ENCODE data around the gene PDZD2. TPM values are rescaled to one million over a fixed set of nuclear protein-coding genes. Genes with fewer than 3 reads are reported as not detected.

PDZD2 gene
- total and polyA plus RNA-seq, 11 donors: 28.3 to 116 (median 80.6) TPM

GRCh38 chr5:31901807-31902530 is 263.0 kb downstream of the PDZD2 start:
- intact Hi-C loops (cut with DNase I): no loop called here
- Histone ChIP-seq H3K27ac (no peak overlapping the region), H3K27me3 (no peaks in the 10 kb centered on the region), H3K4me1 (peaks cover 0 to 11% (median 0%) of the 10 kb centered on the region in 12 donors), H3K36me3 (no peaks in the 10 kb centered on the region), H3K9me3 (peaks cover 0 to 10% (median 0%) of the 10 kb centered on the region in 12 donors), H3K4me3 (no peak overlapping the region)
- WGBS, 4 donors: 78 to 95% (median 90%) methylated on average over 8 of the region's 8 CpGs
- no peak for TF ChIP-seq CTCF (IDR thresholded peaks at IDR 0.05)
- no peak for TF ChIP-seq POLR2A (IDR thresholded peaks at IDR 0.05)
- ATAC-seq: no peak
- no peak for DNase-seq

GRCh38 chr5:31908396-31908795 is 269.5 kb downstream of the PDZD2 start:
- H3K36me3 ChIP-seq: no peaks in the 10 kb centered on the region
- TF ChIP-seq CTCF (IDR thresholded peaks at IDR 0.05) (no peak), POLR2A (IDR thresholded peaks at IDR 0.05) (no peak)
- H3K4me3 ChIP-seq: no peak overlapping the region
- ATAC-seq (no peak), DNase-seq (no peak)
- 96 to 97% (median 96%) methylated on average over 14 of the region's 14 CpGs for WGBS, 4 donors
- H3K9me3 ChIP-seq: no peaks in the 10 kb centered on the region
- peaks cover 0 to 12% (median 0%) of the 10 kb centered on the region in 12 donors for H3K4me1 ChIP-seq
- intact Hi-C loops (cut with DNase I): no loop called here
- no peaks in the 10 kb centered on the region for H3K27me3 ChIP-seq
- no peak overlapping the region for H3K27ac ChIP-seq

- intact Hi-C loops (cut with DNase I): no loop called here
- DNase-seq (no peak), ATAC-seq (no peak)
- H3K27ac ChIP-seq: no peak overlapping the region
- no peak overlapping the region for H3K4me3 ChIP-seq
- no peaks in the 10 kb centered on the region for H3K36me3 ChIP-seq
- no peaks in the 10 kb centered on the region for H3K9me3 ChIP-seq
- TF ChIP-seq POLR2A (IDR thresholded peaks at IDR 0.05): no peak
- TF ChIP-seq CTCF (IDR thresholded peaks at IDR 0.05): no peak
- H3K4me1 ChIP-seq: peaks cover 0 to 17% (median 0%) of the 10 kb centered on the region in 12 donors
- 60 to 73% (median 67%) methylated on average over 3 of the region's 3 CpGs for WGBS, 4 donors
- H3K27me3 ChIP-seq: no peaks in the 10 kb centered on the region
Observed at GRCh38 chr5:31909073-31909472, 270.1 kb downstream of the PDZD2 start.

GRCh38 chr5:31911291-31912265 is 272.6 kb downstream of the PDZD2 start:
- H3K27ac ChIP-seq: no peak overlapping the region
- no peak for DNase-seq
- 87 to 93% (median 89%) methylated on average over 15 of the region's 15 CpGs for WGBS, 4 donors
- peaks cover 0 to 26% (median 4%) of the 10 kb centered on the region in 12 donors for H3K4me1 ChIP-seq
- no peaks in the 10 kb centered on the region for H3K9me3 ChIP-seq
- ATAC-seq: no peak
- TF ChIP-seq POLR2A (IDR thresholded peaks at IDR 0.05) (no peak), CTCF (IDR thresholded peaks at IDR 0.05) (no peak)
- intact Hi-C loops (cut with DNase I): no loop called here
- H3K27me3 ChIP-seq: no peaks in the 10 kb centered on the region
- no peak overlapping the region for H3K4me3 ChIP-seq
- no peaks in the 10 kb centered on the region for H3K36me3 ChIP-seq

Data from heart left ventricle (tissue), 16 donors.